ENCODE measurements around the gene RNU11.
"Not testable (repeated sequence)": the region's sequence is repeated elsewhere in the genome, so short reads cannot be mapped to it uniquely, and the experiment has no call there.

RNU11 gene

DNA sequence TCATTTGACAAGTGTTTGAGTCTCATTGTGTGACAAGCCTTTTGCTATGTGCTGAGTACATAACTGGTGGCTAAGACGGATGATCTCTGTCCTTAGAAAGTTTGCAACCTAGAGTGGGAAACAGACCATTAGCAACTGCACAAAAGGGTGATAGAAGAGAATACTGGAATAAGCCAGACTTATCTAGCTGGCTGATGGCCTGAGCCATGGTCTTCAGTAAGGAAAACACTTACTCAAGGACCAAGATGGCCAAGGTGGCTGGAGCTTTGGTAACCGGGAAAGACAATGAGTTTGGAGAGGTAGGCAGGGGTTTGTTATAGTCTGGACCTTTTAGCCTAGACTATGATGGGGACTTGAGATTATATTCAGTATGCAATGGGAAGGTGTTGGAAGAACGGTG lies 3.9 kb upstream of the RNU11 start:
- DNase-seq (ENCODE audit: low read depth), result no peak
- no peak for TF ChIP-seq CTCF (IDR thresholded peaks at IDR 0.05; ENCODE audit: control insufficient read depth, insufficient read depth, low read depth, low read length, missing control alignments)
- no peak overlapping the region for H3K4me3 ChIP-seq (ENCODE audit: control insufficient read depth, low read depth, low read length)

DNA sequence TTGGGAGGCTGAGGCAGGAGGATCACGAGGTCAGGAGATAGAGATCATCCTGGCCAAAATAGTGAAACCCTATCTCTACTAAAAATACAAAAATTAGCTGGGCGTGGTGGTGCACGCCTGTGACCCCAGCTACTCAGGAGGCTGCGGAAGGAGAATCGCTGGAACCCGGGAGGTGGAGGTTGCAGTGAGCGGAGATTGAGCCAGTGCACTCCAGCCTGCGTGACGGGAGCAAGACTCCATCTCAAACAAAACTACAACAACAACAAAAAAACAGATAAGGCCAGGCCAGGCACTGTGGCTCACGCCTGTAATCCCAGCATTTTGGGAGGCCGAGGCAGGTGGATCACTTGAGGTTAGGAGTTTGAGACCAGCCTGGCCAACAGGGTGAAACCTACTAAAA lies 3.0 kb upstream of the RNU11 start:
- not testable (repeated sequence) for H3K4me3 ChIP-seq (ENCODE audit: control insufficient read depth, low read depth, low read length); DNase-seq (ENCODE audit: low read depth)

- DNase-seq (ENCODE audit: low read depth), result no peak
- no peak overlapping the region for H3K4me3 ChIP-seq (ENCODE audit: control insufficient read depth, low read depth, low read length)
- no peak for TF ChIP-seq CTCF (IDR thresholded peaks at IDR 0.05; ENCODE audit: control insufficient read depth, insufficient read depth, low read depth, low read length, missing control alignments)
These were observed 2.4 kb upstream of the RNU11 start for GRCh38 chr1:28646040-28646439.

GRCh38 chr1:28648008-28648473 lies 359 bp upstream of the RNU11 start:
- peak; percentile 80 for DNase-seq (ENCODE audit: low read depth)
- TF ChIP-seq CTCF (IDR thresholded peaks at IDR 0.05; ENCODE audit: control insufficient read depth, insufficient read depth, low read depth, low read length, missing control alignments), result no peak
- H3K4me3 ChIP-seq (ENCODE audit: control insufficient read depth, low read depth, low read length), result peak overlapping the region; percentile 38

- not testable (repeated sequence) for DNase-seq (ENCODE audit: low read depth); H3K4me3 ChIP-seq (ENCODE audit: control insufficient read depth, low read depth, low read length)
These were observed 4.7 kb downstream of the RNU11 start for GRCh38 chr1:28653063-28653462.

GRCh38 chr1:28653870-28654269 lies 5.5 kb downstream of the RNU11 start:
- peak; percentile 40 for TF ChIP-seq CTCF (IDR thresholded peaks at IDR 0.05; ENCODE audit: control insufficient read depth, insufficient read depth, low read depth, low read length, missing control alignments)
- not testable (repeated sequence) for DNase-seq (ENCODE audit: low read depth); H3K4me3 ChIP-seq (ENCODE audit: control insufficient read depth, low read depth, low read length)

GRCh38 chr1:28655448-28656311 lies 7.3 kb downstream of the RNU11 start:
- not testable (repeated sequence) for H3K4me3 ChIP-seq (ENCODE audit: control insufficient read depth, low read depth, low read length); DNase-seq (ENCODE audit: low read depth)

- H3K4me3 ChIP-seq (ENCODE audit: control insufficient read depth, low read depth, low read length), result no peak overlapping the region
- no peak for DNase-seq (ENCODE audit: low read depth)
- TF ChIP-seq CTCF (IDR thresholded peaks at IDR 0.05; ENCODE audit: control insufficient read depth, insufficient read depth, low read depth, low read length, missing control alignments), result no peak
These were observed 7.9 kb downstream of the RNU11 start for GRCh38 chr1:28656335-28656734.

Measured in AG09309 (cell line).